ENCODE results near the gene BOC. TPM values are rescaled to one million over a fixed set of nuclear protein-coding genes. Genes with fewer than 3 reads are reported as not detected.

BOC gene
- total RNA-seq, 2 experiments from 2014 or later = not detected

DNA sequence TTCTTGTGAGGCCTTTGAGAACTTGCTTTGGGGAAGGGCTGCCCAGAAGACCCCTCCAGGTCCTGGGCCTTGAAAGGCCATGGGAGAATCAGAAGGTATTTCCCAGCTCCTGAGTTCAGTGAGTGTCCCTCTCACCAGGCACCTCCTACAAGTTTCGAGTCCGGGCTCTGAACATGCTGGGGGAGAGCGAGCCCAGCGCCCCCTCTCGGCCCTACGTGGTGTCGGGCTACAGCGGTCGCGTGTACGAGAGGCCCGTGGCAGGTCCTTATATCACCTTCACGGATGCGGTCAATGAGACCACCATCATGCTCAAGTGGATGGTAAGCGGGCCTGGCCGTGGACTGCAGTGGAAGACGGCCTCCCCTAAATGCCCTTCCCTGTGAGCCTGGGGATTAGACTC lies 68.3 kb downstream of the BOC start:
- intact Hi-C loops (cut with DNase I, micrococcal nuclease) = no loop called here
- H3K4me3 Mint-ChIP-seq = no peak overlapping the region
- no peak for ATAC-seq (ENCODE audit: poor library complexity)

GRCh38 chr3:113283306-113283705 lies 71.9 kb downstream of the BOC start:
- Mint-ChIP-seq H3K36me3 (ENCODE audit: low read depth) (no peaks in the 10 kb centered on the region), H3K27me3 (no peaks in the 10 kb centered on the region), H3K4me1 (ENCODE audit: low read depth) (no peaks in the 10 kb centered on the region), H3K9me3 (no peaks in the 10 kb centered on the region), H3K27ac (no peak overlapping the region), H3K4me3 (no peak overlapping the region)
- intact Hi-C loops (cut with DNase I, micrococcal nuclease) = no loop called here
- ChIA-PET POLR2A (no interaction called here), CTCF (no interaction called here)
- no peaks in the 10 kb centered on the region for H3K27me3 ChIP-seq (ENCODE audit: control insufficient read depth in 1 of 2, insufficient read depth in 2 of 2, low read length in 2 of 2)
- H3K9me3 ChIP-seq (ENCODE audit: control insufficient read depth in 1 of 2, insufficient read depth in 1 of 2, low read length in 2 of 2) = no peaks in the 10 kb centered on the region
- DNase-seq (no peak), ATAC-seq (ENCODE audit: poor library complexity) (no peak)
- no peak overlapping the region for H3K4me3 ChIP-seq (ENCODE audit: low read length)
- no peak for TF ChIP-seq CTCF (IDR thresholded peaks at IDR 0.05)
- no peak overlapping the region for H3K27ac ChIP-seq (ENCODE audit: low read depth in 1 of 2, low read length in 2 of 2)
- no peaks in the 10 kb centered on the region for H3K36me3 ChIP-seq (ENCODE audit: insufficient read depth, low read length)
- H3K4me1 ChIP-seq (ENCODE audit: insufficient read depth, low read length) = no peaks in the 10 kb centered on the region

More for the DNA sequence above, 68.3 kb downstream of the BOC start:
- Histone ChIP-seq H3K4me3 (ENCODE audit: low read length) (no peak overlapping the region), H3K4me1 (ENCODE audit: insufficient read depth, low read length) (no peaks in the 10 kb centered on the region), H3K27ac (ENCODE audit: low read depth in 1 of 2, low read length in 2 of 2) (no peak overlapping the region), H3K36me3 (ENCODE audit: insufficient read depth, low read length) (no peaks in the 10 kb centered on the region), H3K9me3 (ENCODE audit: control insufficient read depth in 1 of 2, insufficient read depth in 1 of 2, low read length in 2 of 2) (no peaks in the 10 kb centered on the region), H3K27me3 (ENCODE audit: control insufficient read depth in 1 of 2, insufficient read depth in 2 of 2, low read length in 2 of 2) (no peaks in the 10 kb centered on the region)
- peaks cover 5% of the 10 kb centered on the region for H3K27me3 Mint-ChIP-seq
- POLR2A ChIA-PET = no interaction called here
- H3K9me3 Mint-ChIP-seq = no peaks in the 10 kb centered on the region
- no peak for TF ChIP-seq CTCF (IDR thresholded peaks at IDR 0.05)
- no peak overlapping the region for H3K27ac Mint-ChIP-seq
- H3K36me3 Mint-ChIP-seq (ENCODE audit: low read depth) = no peaks in the 10 kb centered on the region
- CTCF ChIA-PET = no interaction called here
- H3K4me1 Mint-ChIP-seq (ENCODE audit: low read depth) = peaks cover 5% of the 10 kb centered on the region
- DNase-seq = no peak

- ChIA-PET CTCF (no interaction called here), POLR2A (no interaction called here)
- Histone ChIP-seq H3K36me3 (ENCODE audit: insufficient read depth, low read length) (no peaks in the 10 kb centered on the region), H3K27ac (ENCODE audit: low read depth in 1 of 2, low read length in 2 of 2) (no peak overlapping the region), H3K4me3 (ENCODE audit: low read length) (no peak overlapping the region), H3K4me1 (ENCODE audit: insufficient read depth, low read length) (no peaks in the 10 kb centered on the region), H3K27me3 (ENCODE audit: control insufficient read depth in 1 of 2, insufficient read depth in 2 of 2, low read length in 2 of 2) (no peaks in the 10 kb centered on the region), H3K9me3 (ENCODE audit: control insufficient read depth in 1 of 2, insufficient read depth in 1 of 2, low read length in 2 of 2) (no peaks in the 10 kb centered on the region)
- TF ChIP-seq CTCF (IDR thresholded peaks at IDR 0.05) = no peak
- DNase-seq (no peak), ATAC-seq (ENCODE audit: poor library complexity) (no peak)
- intact Hi-C loops (cut with DNase I, micrococcal nuclease) = loop anchor here (5.0 kb wide), 3 partner anchors 247 to 552 kb away; no protein-coding TSS in a partner anchor
- Mint-ChIP-seq H3K4me1 (ENCODE audit: low read depth) (no peaks in the 10 kb centered on the region), H3K27me3 (no peaks in the 10 kb centered on the region), H3K9me3 (no peaks in the 10 kb centered on the region), H3K27ac (no peak overlapping the region), H3K4me3 (no peak overlapping the region), H3K36me3 (ENCODE audit: low read depth) (no peaks in the 10 kb centered on the region)
These were observed 73.2 kb downstream of the BOC start for GRCh38 chr3:113284453-113285050.

All from CD4-positive, alpha-beta T cell (primary cell).